ENCODE measurements around the gene OR2A14.

OR2A14 gene

GRCh38 chr7:144122876-144123275 lies at the start of gene OR2A14:
TSS of gene OR2A14 (plus strand) at chr7:144123176. CDS start at chr7:144129113, 5,937 bp downstream.
- Histone ChIP-seq H3K36me3 (ENCODE audit: control insufficient read depth, insufficient read depth, low read length, severe bottlenecking) (no peaks in the 10 kb centered on the region), H3K4me3 (ENCODE audit: low read length) (no peak within 1 kb of the TSS), H3K9me3 (ENCODE audit: control insufficient read depth, low read length) (no peaks in the 10 kb centered on the region), H3K4me1 (ENCODE audit: control insufficient read depth, insufficient read depth, low read length) (no peaks in the 10 kb centered on the region), H3K9ac (ENCODE audit: low read length) (no peak within 1 kb of the TSS), H3K27me3 (replicated peaks; ENCODE audit: control insufficient read depth, insufficient read depth, low read length) (no peaks in the 10 kb centered on the region)
- no peak for DNase-seq (ENCODE audit: low read depth)

- no peak for DNase-seq (ENCODE audit: low read depth)
- Histone ChIP-seq H3K36me3 (ENCODE audit: control insufficient read depth, insufficient read depth, low read length, severe bottlenecking) (no peaks in the 10 kb centered on the region), H3K9ac (ENCODE audit: low read length) (no peak overlapping the region), H3K4me3 (ENCODE audit: low read length) (no peak overlapping the region), H3K4me1 (ENCODE audit: control insufficient read depth, insufficient read depth, low read length) (no peaks in the 10 kb centered on the region), H3K27me3 (replicated peaks; ENCODE audit: control insufficient read depth, insufficient read depth, low read length) (no peaks in the 10 kb centered on the region), H3K9me3 (ENCODE audit: control insufficient read depth, low read length) (no peaks in the 10 kb centered on the region)
These were observed 48.6 kb upstream of the OR2A14 start for GRCh38 chr7:144074374-144074773.

- no peaks in the 10 kb centered on the region for H3K4me1 ChIP-seq (ENCODE audit: control insufficient read depth, insufficient read depth, low read length)
- H3K27me3 ChIP-seq (replicated peaks; ENCODE audit: control insufficient read depth, insufficient read depth, low read length), result peaks cover 4% of the 10 kb centered on the region
- H3K4me3 ChIP-seq (ENCODE audit: low read length), result no peak within 1 kb of the TSS
- H3K9me3 ChIP-seq (ENCODE audit: control insufficient read depth, low read length), result no peaks in the 10 kb centered on the region
- no peaks in the 10 kb centered on the region for H3K36me3 ChIP-seq (ENCODE audit: control insufficient read depth, insufficient read depth, low read length, severe bottlenecking)
- no peak within 1 kb of the TSS for H3K9ac ChIP-seq (ENCODE audit: low read length)
- DNase-seq (ENCODE audit: low read depth), result no peak
These were observed 37.0 kb upstream of the OR2A14 start, which contains the start of gene OR2A12 for GRCh38 chr7:144085978-144086377. TSS of gene OR2A12 (plus strand) at chr7:144086278. CDS start at chr7:144095108, 8,830 bp downstream.

DNA sequence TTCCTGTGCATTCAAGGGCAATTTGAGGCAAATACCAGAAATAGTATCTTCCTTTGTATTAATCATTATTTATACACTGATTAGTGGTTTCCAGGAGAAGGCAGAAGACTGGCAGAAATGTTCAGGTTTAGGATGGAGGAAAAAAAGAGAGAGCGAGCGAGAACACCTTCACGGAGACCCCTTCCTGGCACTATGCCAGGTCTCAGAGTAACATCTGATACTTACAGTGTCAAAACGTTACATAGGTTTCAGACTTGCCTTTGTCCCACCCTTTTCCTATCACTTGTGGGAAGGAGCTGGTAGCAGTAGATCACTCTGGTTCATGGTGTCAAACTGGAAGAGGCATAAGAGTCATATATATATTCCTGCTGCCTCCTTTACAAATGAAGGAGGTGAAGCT lies 36.2 kb upstream of the OR2A14 start:
- Histone ChIP-seq H3K4me3 (ENCODE audit: low read length) (no peak overlapping the region), H3K36me3 (ENCODE audit: control insufficient read depth, insufficient read depth, low read length, severe bottlenecking) (no peaks in the 10 kb centered on the region), H3K27me3 (replicated peaks; ENCODE audit: control insufficient read depth, insufficient read depth, low read length) (peaks cover 2% of the 10 kb centered on the region), H3K9ac (ENCODE audit: low read length) (no peak overlapping the region), H3K9me3 (ENCODE audit: control insufficient read depth, low read length) (no peaks in the 10 kb centered on the region), H3K4me1 (ENCODE audit: control insufficient read depth, insufficient read depth, low read length) (no peaks in the 10 kb centered on the region)
- no peak for DNase-seq (ENCODE audit: low read depth)

DNA sequence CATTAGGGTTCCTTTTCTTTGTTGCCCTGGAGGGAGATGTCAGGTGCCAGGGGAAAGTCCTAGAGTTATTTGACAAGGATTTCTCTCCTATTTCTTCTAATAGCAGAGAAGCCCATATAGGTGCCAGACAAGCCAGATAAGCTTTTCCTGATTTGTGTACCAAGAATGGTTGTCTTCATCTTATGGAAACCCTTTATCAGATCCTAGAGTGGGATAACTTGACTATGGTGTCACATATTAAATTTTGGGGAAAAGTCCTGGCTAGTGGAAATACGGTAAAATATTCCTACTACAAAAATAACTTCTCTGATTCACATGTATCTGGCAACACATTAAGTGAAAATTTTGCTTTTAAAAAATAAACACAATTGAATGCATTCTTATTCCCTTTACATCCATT lies 35.7 kb upstream of the OR2A14 start:
- no peak overlapping the region for H3K9ac ChIP-seq (ENCODE audit: low read length)
- no peak for DNase-seq (ENCODE audit: low read depth)
- H3K4me3 ChIP-seq (ENCODE audit: low read length), result no peak overlapping the region
- no peaks in the 10 kb centered on the region for H3K27me3 ChIP-seq (replicated peaks; ENCODE audit: control insufficient read depth, insufficient read depth, low read length)
- no peaks in the 10 kb centered on the region for H3K36me3 ChIP-seq (ENCODE audit: control insufficient read depth, insufficient read depth, low read length, severe bottlenecking)
- no peaks in the 10 kb centered on the region for H3K4me1 ChIP-seq (ENCODE audit: control insufficient read depth, insufficient read depth, low read length)
- H3K9me3 ChIP-seq (ENCODE audit: control insufficient read depth, low read length), result no peaks in the 10 kb centered on the region

- no peaks in the 10 kb centered on the region for H3K27me3 ChIP-seq (replicated peaks; ENCODE audit: control insufficient read depth, insufficient read depth, low read length)
- H3K36me3 ChIP-seq (ENCODE audit: control insufficient read depth, insufficient read depth, low read length, severe bottlenecking), result no peaks in the 10 kb centered on the region
- H3K9ac ChIP-seq (ENCODE audit: low read length), result no peak overlapping the region
- no peaks in the 10 kb centered on the region for H3K4me1 ChIP-seq (ENCODE audit: control insufficient read depth, insufficient read depth, low read length)
- H3K4me3 ChIP-seq (ENCODE audit: low read length), result no peak overlapping the region
- DNase-seq (ENCODE audit: low read depth), result no peak
- no peaks in the 10 kb centered on the region for H3K9me3 ChIP-seq (ENCODE audit: control insufficient read depth, low read length)
These were observed 32.3 kb upstream of the OR2A14 start for GRCh38 chr7:144090667-144091066.

DNA sequence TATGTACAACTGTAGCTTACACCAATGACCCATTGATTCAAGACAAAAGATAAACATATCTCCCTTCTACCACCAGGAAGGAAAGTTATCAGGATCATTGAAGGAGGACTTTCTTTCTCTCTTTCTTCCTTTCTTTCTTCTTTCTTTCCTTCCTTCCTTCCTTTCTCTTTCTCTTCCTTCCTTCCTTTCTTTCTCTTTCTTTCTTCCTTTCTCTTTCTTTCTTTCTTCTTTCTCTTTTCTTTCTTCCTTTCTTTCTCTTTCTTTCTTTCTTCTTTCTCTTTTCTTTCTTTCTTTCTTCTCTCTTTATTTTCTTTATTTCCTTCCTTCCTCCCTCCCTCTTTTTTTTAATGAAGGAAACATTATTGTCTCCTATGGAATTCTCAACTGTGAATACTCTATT lies 24.2 kb upstream of the OR2A14 start:
- Histone ChIP-seq H3K4me1 (ENCODE audit: control insufficient read depth, insufficient read depth, low read length) (no peaks in the 10 kb centered on the region), H3K9ac (ENCODE audit: low read length) (no peak overlapping the region), H3K36me3 (ENCODE audit: control insufficient read depth, insufficient read depth, low read length, severe bottlenecking) (no peaks in the 10 kb centered on the region), H3K4me3 (ENCODE audit: low read length) (no peak overlapping the region), H3K27me3 (replicated peaks; ENCODE audit: control insufficient read depth, insufficient read depth, low read length) (peaks cover 4% of the 10 kb centered on the region), H3K9me3 (ENCODE audit: control insufficient read depth, low read length) (no peaks in the 10 kb centered on the region)
- no peak for DNase-seq (ENCODE audit: low read depth)

GRCh38 chr7:144100607-144101006 lies 22.4 kb upstream of the OR2A14 start:
- Histone ChIP-seq H3K4me3 (ENCODE audit: low read length) (no peak overlapping the region), H3K9me3 (ENCODE audit: control insufficient read depth, low read length) (no peaks in the 10 kb centered on the region), H3K36me3 (ENCODE audit: control insufficient read depth, insufficient read depth, low read length, severe bottlenecking) (no peaks in the 10 kb centered on the region), H3K4me1 (ENCODE audit: control insufficient read depth, insufficient read depth, low read length) (no peaks in the 10 kb centered on the region), H3K9ac (ENCODE audit: low read length) (no peak overlapping the region), H3K27me3 (replicated peaks; ENCODE audit: control insufficient read depth, insufficient read depth, low read length) (peaks cover 4% of the 10 kb centered on the region)
- DNase-seq (ENCODE audit: low read depth), result no peak

DNA sequence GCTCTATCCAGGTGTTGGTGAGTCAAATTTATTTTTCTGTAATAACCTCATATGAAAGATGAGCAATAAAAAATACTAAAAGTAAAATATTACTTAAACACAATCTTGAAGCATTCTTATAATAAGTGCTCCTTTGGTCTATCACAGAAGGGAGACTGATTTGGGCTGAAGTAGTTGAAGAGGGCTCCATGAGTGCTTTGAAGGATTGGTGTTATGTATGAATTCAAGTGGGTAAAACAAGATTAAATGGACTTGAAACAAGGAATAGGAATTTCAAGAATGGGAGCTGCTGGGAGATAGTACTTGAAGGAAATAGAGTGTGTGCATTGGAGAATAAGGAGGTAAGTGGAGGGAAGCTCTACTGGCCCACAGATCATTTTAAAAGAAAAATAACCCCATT lies 20.9 kb upstream of the OR2A14 start:
- no peaks in the 10 kb centered on the region for H3K4me1 ChIP-seq (ENCODE audit: control insufficient read depth, insufficient read depth, low read length)
- H3K27me3 ChIP-seq (replicated peaks; ENCODE audit: control insufficient read depth, insufficient read depth, low read length), result peaks cover 4% of the 10 kb centered on the region
- H3K4me3 ChIP-seq (ENCODE audit: low read length), result no peak overlapping the region
- no peak for DNase-seq (ENCODE audit: low read depth)
- H3K9me3 ChIP-seq (ENCODE audit: control insufficient read depth, low read length), result no peaks in the 10 kb centered on the region
- no peaks in the 10 kb centered on the region for H3K36me3 ChIP-seq (ENCODE audit: control insufficient read depth, insufficient read depth, low read length, severe bottlenecking)
- no peak overlapping the region for H3K9ac ChIP-seq (ENCODE audit: low read length)

GRCh38 chr7:144105211-144105610 lies 17.8 kb upstream of the OR2A14 start:
- peaks cover 4% of the 10 kb centered on the region for H3K27me3 ChIP-seq (replicated peaks; ENCODE audit: control insufficient read depth, insufficient read depth, low read length)
- no peak for DNase-seq (ENCODE audit: low read depth)

DNA sequence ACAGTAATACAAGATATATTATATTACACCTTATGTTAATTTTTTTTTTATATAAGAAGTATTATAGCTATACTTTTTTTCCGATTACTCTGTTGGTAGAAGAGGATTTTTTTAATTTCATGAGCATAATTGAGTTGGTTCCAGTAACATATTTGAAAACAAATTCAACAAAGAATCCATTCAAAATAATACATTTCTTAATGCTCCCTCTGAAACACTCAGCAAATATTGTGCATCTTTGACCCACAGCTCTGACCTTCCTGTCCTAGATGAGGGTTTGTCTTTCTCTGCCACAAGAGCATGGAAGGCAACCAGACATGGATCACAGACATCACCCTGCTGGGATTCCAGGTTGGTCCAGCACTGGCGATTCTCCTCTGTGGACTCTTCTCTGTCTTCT lies 13.7 kb upstream of the OR2A14 start, which contains the start of gene OR2A2:
Gene OR2A2, plus strand, starts transcription at position 301 of the 400 bp plus-strand sequence. Its CDS starts 0 bp downstream, at position 301.
- no peaks in the 10 kb centered on the region for H3K36me3 ChIP-seq (ENCODE audit: control insufficient read depth, insufficient read depth, low read length, severe bottlenecking)
- H3K9ac ChIP-seq (ENCODE audit: low read length), result no peak within 1 kb of the TSS
- no peaks in the 10 kb centered on the region for H3K4me1 ChIP-seq (ENCODE audit: control insufficient read depth, insufficient read depth, low read length)
- DNase-seq (ENCODE audit: low read depth), result no peak
- H3K27me3 ChIP-seq (replicated peaks; ENCODE audit: control insufficient read depth, insufficient read depth, low read length), result no peaks in the 10 kb centered on the region
- H3K9me3 ChIP-seq (ENCODE audit: control insufficient read depth, low read length), result no peaks in the 10 kb centered on the region
- H3K4me3 ChIP-seq (ENCODE audit: low read length), result no peak within 1 kb of the TSS

More at GRCh38 chr7:144105211-144105610, 17.8 kb upstream of the OR2A14 start:
- Histone ChIP-seq H3K4me1 (ENCODE audit: control insufficient read depth, insufficient read depth, low read length) (no peaks in the 10 kb centered on the region), H3K36me3 (ENCODE audit: control insufficient read depth, insufficient read depth, low read length, severe bottlenecking) (no peaks in the 10 kb centered on the region), H3K9me3 (ENCODE audit: control insufficient read depth, low read length) (no peaks in the 10 kb centered on the region), H3K4me3 (ENCODE audit: low read length) (no peak overlapping the region), H3K9ac (ENCODE audit: low read length) (no peak overlapping the region)

- H3K4me3 ChIP-seq (ENCODE audit: low read length), result no peak overlapping the region
- no peak overlapping the region for H3K9ac ChIP-seq (ENCODE audit: low read length)
- H3K9me3 ChIP-seq (ENCODE audit: control insufficient read depth, low read length), result no peaks in the 10 kb centered on the region
- H3K4me1 ChIP-seq (ENCODE audit: control insufficient read depth, insufficient read depth, low read length), result no peaks in the 10 kb centered on the region
- H3K36me3 ChIP-seq (ENCODE audit: control insufficient read depth, insufficient read depth, low read length, severe bottlenecking), result no peaks in the 10 kb centered on the region
- DNase-seq (ENCODE audit: low read depth), result no peak
- no peaks in the 10 kb centered on the region for H3K27me3 ChIP-seq (replicated peaks; ENCODE audit: control insufficient read depth, insufficient read depth, low read length)
These were observed 12.7 kb upstream of the OR2A14 start for GRCh38 chr7:144110272-144110671.

All from adipocyte (in vitro differentiated cells).